ENCODE results near the gene RBM38.
"Not testable (repeated sequence)": the region's sequence is repeated elsewhere in the genome, so short reads cannot be mapped to it uniquely, and the experiment has no call there.

Gene RBM38

DNA sequence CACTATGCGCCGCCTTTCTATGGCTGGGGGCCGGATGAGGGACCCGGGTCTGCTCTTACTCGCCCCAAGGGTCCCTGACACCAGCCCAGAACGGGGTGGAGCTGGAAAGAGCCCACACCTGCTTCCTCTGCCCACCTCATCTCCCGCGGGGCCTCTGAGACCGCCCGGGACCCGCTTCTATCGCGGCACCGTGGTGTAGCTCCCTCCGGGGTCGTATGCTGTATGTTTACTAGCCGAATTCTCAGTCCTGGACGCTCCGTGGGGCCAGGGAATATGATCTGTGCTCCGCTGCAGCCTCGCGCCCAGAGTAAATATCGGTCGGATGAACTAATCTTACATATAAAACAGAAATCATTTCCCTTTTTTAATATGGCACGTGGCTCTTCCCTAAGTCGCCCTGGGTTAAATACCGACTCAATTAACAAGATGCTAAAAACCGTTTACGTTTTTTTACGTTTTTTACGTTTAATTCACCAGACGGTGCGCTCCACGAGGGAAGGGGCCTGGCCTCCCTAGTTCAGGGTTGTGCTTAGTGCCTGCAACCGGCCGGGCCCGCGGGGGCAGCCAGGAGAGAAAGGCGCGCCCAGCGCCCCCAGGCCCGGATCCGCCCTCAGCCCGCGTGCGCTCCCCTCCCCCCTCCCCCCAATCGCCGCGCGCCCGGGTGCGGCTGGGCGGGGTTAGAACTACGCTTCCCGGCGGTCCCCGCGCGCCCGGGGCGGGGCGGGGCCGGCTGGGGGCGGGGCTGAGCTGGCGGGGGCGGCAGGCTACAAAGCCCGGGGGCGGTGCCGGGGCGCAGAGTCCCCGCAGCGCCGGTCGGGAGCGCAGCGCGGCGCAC lies at the start of gene RBM38:
Gene RBM38 (plus strand): TSS at position 793 of the 835 bp plus-strand sequence. CDS start 186 bp downstream, outside the sequence.
- no peak for DNase-seq

DNA sequence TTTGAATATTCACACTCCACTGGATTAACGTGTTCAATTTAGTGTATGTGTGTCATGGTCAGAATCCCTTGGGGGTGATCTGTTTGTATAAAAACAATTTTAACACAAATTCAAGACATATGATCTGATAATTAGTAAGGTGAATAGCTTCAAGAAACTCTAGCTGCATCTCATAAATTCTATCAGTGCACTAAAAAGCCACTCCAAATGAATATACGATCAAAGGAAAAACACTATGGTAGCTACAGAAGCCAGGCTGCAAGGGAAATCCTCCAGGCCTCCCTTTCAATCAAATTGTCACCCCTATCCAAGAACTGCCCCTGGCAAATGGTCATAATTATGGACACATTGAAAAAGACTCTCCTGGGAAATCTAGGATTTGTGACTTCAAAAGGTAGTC lies 49.5 kb upstream of the RBM38 start:
- no peak for DNase-seq

DNA sequence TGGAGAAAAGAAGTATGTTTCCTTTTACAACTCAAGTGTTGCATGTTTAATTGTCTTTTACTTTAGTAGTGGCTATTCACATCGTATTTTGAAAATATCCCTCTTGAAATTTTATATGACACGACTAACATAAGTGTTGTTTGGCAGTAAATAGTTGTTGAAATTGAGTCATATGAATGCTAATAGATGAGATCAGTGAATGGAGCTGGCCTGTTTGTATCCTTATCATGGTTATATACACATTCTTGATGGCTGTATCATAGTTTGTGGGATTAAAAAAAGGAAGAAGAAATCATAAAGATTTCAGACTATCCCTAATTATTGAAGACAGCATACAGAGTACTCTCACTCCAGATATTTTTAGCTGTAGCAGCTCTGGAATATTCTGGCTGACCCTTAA lies 48.4 kb upstream of the RBM38 start:
- DNase-seq, result no peak

DNA sequence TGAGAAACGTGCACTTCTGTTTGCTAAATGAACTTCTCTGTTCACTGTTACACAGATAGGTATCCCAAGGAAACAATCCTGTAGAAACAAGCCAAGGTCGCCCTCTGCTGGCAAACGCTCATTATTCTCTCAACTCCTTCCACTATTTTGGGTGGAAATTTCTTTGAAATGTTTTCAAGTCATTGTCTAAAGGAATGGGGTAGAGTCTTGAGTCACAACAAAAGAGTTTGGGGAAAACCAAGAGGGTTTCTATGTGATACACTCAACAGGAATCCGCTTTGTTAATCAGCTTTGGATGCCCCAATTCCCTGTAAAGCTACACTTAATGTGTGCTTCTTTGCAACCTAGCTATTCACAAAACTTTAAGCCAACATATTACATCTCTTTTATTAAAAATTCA lies 44.7 kb upstream of the RBM38 start:
- DNase-seq, result peak; percentile 57

DNA sequence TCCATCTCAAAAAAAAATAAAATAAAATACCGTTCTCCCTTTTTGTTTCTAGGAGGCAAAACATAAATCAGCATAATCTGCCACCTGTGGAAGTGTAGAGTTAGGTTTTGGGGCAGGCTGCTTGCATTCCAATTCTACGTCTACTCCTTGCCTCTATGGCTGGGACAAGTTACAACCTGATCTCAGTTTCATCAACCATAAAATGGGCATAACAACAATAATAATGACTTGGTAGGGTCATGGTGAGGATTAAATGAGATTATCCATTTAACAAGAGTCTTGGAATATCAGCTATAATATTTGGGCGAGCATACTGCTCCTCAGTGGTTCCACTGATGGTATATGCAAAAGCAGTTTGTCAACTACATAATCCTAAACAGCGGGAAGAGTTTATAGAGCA lies 43.8 kb upstream of the RBM38 start:
- no peak for DNase-seq

DNA sequence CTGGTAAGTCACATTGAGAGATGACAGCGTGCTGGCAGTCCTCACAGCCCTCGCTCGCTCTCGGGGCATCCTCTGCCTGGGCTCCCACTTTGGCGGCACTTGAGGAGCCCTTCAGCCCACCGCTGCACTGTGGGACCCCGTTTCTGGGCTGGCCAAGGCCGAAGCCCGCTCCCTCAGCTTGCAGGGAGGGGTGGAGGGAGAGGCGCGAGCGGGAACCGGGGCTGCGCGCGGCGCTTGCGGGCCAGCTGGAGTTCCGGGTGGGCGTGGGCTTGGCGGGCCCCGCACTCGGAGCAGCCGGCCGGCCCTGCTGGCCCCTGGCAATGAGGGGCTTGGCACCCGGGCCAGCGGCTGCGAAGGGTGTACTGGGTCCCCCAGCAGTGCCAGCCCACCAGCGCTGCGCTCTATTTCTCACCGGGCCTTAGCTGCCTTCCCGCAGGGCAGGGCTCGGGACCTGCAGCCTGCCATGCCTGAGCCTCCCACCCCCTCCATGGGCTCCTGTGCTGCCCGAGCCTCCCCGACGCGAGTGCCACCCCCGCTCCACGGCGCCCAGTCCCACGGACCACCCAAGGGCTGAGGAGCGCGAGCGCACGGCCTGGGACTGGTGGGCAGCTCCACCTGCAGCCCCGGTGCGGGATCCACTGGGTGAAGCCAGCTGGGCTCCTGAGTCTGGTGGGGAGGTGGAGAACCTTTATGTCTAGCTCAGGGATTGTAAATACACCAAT lies 42.8 kb upstream of the RBM38 start:
- not testable (repeated sequence) for DNase-seq

DNA sequence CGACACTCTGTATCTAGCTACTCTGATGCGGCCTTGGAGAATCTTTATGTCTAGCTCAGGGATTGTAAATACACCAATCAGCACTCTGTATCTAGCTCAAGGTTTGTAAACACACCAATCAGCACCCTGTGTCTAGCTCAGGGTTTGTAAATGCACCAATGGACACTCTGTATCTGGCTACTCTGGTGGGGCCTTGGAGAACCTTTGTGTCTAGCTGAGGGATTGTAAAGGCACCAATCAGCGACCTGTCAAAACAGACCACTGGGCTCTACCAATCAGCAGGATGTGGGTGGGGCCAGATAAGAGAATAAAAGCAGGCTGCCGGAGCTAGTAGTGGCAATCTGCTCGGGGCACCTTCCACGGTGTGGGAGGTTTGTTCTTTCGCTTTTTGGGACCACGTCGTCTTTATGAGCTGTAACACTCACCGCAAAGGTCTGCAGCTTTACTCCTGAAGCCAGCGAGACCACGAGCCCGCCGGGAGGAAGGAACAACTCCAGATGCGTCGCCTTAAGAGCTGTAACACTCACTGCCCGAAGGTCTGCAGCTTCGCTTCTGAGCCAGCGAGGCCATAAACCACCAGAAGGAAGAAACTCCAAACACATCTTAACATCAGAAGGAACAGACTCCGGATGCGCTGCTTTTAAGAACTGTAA lies 42.1 kb upstream of the RBM38 start:
- not testable (repeated sequence) for DNase-seq

DNA sequence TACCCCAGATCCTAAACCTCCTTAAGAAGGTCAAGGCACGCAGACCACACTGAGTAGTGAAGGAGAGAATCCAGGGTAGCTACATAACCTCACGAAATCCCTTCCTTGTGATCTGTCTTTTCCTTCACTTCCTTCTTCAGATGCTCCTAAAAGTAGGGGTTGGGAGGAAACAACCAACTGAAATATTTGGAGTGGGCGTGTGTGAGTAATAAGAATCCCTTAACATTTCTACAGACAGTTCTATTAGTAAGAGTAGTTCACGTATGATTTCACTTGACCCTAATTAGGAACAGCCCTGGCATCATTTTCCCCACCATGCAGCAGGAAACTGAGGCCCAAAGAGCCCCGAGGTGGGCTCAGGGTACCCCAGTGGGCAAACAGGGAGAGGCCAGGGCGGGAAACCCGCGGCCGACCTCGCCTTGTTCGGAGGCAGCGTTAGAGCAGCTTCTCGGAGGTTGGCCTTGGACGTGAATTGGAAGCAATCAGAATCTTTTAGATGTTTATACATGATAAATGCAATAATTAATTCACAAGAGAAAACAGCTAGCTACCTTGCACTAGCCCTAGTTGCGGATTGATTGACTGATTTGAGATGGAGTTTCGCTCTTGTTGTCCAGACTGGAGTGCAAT lies 41.0 kb upstream of the RBM38 start:
- no peak for DNase-seq

DNA sequence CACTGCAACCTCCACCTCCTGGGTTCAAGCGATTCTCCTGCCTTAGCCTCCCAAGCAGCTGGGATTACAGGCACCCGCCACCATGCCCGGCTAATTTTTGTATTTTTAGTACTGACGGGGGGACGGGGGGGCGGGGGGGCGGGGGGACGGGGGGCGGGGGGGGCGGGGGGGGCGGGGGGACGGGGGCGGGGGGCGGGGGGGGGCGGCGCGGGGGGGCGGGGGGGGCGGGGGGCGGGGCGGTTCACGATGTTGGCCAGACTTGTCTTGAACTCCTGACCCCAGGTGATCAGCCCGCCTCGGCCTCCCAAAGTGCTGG lies 40.5 kb upstream of the RBM38 start:
- DNase-seq, result not testable (repeated sequence)

DNA sequence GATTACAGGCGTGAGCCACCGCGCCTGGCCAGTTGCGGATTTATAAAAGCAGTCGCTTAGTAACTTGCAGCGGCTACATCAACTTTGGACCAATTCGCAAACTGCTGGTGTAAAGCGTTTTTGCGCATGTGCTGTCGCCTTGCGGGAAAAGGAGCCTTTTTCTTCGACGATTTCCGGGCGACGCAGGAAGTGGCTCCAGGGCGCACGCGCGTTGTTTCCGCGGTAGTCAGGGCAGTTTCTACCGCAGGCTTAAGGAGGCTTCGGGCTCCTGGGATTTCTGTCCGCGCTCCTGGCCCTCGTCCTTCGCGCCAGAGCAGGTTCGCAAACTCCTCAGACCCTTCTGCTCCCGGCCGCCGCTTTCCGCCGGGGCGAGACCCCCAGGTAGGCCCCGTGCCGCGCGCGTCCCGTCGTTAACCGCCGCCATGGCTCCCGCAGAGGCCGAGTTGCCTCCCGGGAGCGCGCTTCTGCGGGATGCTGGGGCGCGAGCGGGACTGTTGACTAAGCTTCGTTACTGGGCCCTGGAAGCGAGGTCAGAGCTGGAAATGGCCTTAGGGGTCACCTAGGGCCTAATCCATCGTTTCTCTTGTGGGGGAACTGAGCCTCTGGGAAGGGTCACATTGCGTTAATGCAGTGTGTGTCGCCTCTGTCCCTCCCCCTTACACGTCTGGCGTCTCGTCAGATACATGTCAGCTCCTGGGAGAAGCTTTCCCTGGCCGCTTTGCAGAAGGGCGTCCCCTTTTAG lies 40.0 kb upstream of the RBM38 start, which contains the start of gene RAE1:
Gene RAE1 (plus strand): TSS at position 214 of the 742 bp plus-strand sequence. CDS start 2,784 bp downstream, outside the sequence.
- peak; percentile 82 for DNase-seq

DNA sequence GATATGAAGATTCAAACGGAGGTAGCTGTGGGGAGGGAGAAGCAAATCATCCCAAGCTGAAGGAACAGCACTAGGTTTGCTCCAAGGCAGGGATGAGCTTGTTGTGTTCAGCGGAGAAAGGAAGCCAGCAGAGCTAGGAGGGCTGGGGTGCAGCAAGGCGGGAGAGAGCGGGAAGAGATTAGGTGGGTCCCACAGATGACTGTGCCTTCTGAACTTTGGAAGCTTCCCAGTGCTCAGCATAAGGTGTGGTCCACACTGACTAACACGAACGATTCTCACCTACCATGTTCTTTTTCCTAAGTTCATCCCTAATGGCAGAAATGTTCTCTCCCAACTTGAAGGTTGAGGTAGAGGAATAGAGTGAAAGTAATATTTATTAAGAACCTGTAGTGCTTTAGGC lies 38.9 kb upstream of the RBM38 start:
- DNase-seq, result no peak

DNA sequence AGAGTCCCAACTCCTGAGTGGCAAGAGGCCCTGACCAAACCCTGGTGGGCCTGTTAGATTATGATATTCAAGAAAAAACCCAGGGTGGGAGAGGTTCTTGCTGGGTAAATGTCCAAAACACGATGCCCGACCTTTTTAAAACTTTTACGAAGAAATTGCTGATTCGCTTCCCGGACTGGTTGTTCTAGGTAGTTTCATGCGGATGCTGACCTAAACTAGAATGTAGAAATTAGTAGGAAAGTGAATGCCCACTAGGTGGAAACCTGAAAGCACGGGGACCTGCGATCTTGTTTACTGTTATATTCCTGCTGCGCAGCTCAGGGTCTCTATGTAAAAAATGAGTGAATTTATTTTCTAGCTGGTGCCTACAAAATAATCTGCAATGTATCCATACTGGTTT lies 37.8 kb upstream of the RBM38 start:
- DNase-seq, result no peak

DNA sequence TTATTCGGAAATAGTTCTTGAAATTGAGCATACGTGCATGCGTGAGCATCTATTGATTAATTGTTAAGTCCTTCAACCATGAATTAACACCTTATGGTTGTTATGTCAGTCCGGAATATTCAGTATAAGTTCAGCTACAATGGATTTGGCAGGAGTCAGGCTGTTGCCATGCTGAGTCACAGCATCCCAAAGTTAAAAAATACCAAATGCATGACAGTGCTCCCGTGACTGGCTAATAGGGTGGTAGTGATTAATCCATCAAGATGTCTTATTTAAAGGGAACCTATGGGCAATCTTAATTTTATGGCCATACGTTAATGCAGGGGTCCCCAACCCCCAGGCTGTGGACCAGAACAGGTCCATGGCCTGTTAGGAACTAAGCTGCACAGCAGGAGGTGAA lies 29.7 kb upstream of the RBM38 start:
- DNase-seq, result no peak

DNA sequence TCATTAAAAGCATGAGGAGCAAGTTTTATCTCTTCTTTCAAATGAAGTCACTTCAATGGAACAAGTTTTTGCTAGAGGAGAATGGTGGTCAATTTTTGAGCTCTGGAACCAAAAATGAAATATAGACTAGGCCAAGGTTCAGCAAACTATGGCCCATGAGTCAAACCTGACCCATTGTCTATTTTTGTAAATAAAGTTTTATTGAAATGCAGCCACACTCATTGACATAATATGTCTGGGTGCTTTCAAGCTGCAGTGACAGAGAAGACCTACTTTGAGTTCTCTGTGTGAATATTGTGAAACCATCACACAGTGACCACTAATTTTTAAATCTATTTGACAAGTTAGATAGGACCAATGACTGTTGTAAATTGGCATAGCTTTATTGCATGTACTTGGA lies 26.7 kb upstream of the RBM38 start:
- DNase-seq, result no peak

DNA sequence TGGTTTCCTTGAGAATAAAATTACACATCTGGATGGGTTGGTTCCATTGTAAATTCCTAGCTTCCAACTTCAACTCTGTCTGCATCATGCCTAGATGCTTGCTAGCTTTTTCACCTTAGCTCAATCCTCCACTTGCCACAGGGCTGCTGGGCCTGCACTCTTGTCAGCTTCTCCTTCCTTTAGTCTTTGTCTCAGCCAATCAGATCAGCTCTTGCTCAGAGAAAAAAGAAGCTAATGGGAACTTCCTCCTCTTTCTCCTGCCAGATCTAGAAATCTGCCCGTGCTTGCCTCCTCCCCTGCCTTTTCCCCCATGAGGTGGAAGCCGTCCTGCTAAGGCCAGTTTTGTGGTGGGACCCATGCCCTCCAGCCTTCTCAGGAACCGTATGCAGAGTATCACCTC lies 21.6 kb upstream of the RBM38 start:
- no peak for DNase-seq

DNA sequence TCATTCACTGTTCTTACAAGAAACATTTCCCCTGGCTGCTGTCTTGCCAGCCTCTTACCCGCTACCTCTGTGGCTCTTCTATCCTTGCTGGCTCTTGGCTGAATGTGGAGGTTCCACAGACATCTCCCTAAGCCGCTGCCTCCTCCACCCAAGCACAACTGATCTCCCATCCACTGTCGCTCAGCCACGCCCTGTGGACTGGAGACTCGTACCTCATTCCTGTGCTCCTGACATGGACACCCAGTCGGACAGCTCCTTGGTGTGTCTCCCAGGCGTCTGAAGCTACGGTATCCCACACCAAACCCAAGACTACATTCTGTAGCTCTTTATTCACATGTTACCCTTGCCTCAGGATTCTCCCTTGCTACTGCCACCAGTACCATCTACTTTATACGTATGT lies 20.9 kb upstream of the RBM38 start:
- no peak for DNase-seq

DNA sequence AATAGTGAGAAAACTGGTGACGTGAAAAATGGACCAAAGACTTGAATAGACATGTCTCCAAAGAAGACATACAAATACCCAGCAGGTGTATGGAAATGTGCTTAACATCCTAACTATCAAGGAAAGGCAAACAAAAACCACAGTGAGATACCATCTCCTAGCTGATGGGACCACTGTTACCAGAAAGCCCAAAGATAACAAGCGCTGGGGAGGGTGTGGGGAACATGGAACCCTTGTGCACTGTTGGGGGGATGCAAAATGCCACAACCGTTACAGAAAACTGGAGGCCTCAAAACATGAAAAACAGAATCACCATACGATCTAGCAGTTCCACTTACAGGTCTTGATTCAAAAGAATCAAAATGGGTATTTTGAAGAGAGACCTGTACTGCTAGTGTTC lies 19.8 kb upstream of the RBM38 start:
- DNase-seq, result no peak

DNA sequence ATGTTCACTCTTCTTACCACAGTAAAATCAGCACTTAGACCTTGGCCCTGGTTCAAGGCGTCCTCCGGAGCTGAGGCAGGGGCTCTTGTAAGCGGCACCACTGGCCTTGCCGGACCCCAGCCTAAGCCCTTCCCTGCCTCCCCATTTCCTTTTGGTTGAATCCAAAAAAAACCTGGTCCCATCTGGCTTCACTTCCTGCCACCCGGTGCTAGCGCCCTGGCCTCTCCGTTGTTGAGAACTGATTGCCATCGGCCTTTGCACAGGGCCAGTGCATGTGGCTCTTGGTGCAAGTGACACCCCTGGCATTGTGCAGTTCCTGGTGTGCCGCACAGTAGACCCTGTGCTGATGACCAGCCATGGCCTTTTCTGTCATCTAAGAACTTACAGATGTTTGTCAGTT lies 19.0 kb upstream of the RBM38 start:
- DNase-seq, result no peak

DNA sequence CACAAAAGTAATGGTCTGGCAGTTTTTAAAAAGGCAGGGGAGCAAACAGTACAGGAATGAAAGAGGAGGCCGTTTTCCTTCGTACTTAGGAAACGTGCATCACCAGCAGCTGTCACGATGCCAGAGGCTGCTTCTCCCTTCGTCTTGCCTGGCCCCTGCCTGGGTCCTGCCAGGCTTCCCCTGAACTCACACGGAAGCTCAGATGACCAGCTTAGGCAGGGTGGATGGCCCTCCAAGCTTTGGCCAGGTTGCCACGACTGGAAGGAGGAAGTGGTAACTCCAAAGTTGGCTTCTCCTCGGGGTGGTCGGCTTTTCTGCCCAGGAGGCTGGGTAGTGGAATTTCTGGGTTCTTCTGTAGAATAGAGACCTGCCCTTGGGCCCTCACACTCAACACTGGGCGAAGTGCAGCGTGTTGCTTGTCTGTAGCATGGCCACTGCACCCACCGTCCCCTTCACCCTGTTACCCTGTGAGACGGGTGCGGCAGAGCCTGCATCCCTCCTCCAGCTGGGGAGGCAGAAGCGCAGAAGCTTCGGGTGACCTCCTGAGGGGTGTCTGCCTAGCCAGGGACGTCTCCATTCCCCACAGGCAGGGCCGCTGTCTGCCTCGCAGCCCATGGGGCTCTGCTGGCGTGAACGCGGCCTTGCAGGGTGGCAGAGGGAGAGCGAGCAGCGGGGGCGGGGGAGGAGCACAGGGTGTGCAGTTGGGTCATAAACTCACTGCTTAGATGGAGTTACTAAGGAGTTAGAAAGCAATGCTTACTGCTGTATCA lies 18.4 kb upstream of the RBM38 start:
- no peak for DNase-seq

DNA sequence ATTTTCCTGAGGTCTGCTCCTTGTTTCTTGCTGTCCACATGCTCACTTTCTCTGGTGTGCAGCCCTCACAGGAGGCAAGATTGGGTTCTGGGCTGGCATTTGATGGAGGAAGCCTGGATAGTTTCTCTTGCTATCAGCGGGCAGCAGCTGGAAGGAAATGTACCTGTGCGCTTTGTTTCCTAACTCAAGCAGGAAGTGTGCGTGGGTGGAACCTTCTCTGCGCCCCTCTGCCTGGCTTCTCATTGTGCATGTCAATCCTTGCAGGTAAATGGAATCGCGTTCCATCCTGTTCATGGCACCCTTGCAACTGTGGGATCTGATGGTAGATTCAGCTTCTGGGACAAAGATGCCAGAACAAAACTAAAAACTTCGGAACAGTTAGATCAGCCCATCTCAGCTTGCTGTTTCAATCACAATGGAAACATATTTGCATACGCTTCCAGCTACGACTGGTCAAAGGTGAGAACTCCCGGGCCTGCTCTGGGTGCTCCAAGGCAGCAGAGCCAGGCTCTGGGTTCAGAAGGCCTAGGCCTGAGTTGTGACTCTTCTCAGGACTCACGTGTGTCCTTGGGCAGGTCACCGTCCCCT lies 16.8 kb upstream of the RBM38 start:
- DNase-seq, result no peak

DNA sequence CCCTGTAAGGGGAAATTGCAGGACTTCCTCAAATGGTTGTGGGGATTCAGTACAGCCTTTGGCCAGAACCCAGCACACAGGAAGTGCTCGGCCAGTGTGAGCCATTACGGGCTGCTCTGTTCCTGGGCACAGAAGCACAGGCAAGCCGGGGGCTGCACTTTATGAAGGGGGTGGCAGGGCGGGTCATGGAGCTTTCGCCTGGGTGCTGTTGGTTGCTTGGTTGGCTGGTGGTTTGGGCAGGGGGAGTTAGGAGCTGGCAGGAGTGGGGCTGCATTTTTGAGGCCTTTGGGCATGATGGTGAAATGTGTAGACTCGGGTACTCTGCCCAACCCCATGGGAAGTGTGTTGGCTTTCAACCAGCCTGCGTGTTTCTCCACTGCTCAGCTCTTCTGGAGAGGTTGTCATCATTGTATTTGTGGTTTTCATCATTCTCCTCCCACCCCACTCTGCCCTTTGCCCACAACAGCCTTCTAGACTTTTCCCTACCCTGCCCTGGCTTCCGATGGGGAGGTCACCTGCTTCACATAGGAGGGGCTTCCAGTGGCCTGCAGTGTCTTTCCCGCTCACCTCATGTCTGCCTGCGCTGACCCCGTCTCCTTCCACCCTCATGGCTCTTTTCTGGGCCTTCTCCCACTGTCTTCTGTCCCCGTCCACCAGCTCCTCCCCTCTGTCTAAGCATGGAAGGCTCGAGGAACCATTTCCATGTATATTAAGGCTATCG lies 16.1 kb upstream of the RBM38 start:
- DNase-seq, result no peak

Measured in GOT3 (cell line).